GM12801 (cell line): Measurements from ENCODE around the gene RAD51B.

Experiments
- TF ChIP-seq, protein P1 (sequence below): IDR thresholded peaks from one replicate; pipeline ENCODE4 v1.5.1; 2011; ENCODE audit warnings: control low read depth; ENCODE audit not compliant: insufficient read length; ENCODE audit errors: extremely low read depth

RAD51B gene

DNA sequence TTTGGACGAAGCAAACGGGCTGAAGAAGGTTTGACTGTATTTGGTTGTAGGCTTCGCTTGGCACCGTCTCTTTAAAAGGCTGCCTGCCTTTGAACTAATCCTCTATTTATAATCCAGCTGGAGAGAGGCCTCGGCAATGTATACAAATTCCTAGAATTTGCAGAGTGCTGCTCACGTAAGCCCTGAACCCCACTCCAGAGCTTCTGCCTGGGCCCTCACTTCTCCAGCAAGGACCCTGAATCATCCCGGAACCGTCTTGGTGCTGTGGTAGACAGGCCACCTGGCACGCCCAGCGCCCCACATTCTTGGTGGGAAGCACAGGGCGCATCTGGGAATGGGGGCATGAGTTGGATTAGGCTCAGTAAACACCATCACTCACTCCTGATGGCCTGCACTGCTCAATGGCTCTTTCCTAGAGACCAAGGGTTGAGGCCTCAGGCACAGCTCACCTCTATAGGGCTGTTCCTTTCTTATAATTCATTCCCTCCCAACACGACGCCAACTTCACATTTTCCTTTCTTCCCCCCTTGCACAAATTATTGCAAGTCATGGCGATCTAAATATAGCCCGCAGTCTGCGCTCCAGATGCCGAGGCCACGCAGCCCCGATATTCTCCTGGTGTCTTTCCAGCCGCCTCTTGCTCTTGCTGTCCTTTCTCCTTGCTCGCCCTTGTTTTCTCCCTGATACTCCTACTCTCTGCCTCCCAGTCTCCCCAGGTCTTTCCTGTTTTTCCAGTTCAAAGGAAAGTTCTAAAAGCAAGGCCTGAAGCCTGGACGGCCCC is 832.3 kb downstream of the RAD51B start:
- TF ChIP-seq, protein P1, sequence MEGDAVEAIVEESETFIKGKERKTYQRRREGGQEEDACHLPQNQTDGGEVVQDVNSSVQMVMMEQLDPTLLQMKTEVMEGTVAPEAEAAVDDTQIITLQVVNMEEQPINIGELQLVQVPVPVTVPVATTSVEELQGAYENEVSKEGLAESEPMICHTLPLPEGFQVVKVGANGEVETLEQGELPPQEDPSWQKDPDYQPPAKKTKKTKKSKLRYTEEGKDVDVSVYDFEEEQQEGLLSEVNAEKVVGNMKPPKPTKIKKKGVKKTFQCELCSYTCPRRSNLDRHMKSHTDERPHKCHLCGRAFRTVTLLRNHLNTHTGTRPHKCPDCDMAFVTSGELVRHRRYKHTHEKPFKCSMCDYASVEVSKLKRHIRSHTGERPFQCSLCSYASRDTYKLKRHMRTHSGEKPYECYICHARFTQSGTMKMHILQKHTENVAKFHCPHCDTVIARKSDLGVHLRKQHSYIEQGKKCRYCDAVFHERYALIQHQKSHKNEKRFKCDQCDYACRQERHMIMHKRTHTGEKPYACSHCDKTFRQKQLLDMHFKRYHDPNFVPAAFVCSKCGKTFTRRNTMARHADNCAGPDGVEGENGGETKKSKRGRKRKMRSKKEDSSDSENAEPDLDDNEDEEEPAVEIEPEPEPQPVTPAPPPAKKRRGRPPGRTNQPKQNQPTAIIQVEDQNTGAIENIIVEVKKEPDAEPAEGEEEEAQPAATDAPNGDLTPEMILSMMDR = no peak

DNA sequence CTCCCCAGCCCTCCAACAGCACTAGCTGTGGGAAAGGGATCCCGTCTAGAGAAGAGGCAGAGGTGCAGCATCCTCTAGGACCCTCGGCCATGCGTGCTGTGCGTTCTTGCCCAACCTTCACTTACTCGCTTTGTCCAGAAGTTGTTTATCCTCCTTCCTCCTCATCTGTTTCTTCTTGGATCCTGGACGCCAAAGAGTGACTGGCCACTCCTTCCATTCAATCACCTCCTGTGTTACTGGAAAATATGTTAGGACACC is 832.8 kb downstream of the RAD51B start:
- TF ChIP-seq, protein P1 = no peak

DNA sequence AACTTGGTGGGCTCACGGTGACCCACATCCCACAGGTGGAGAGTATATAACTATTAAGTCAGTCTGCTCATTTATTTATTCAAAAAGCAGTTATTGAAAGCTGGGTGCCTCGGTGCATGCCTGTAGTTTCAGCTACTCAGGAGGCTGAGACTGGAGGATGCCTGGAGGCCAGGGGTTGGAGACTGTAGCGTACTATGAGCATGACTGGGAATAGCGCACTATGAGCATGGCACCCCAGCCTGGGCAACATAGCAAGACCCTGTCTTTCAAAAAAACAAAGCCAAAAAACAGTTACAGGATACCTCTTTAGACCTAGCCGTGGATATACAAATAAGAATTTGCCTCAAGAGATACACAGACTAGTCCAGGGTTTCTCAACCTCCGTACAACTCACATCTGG is 833.5 kb downstream of the RAD51B start:
- TF ChIP-seq, protein P1 = no peak

DNA sequence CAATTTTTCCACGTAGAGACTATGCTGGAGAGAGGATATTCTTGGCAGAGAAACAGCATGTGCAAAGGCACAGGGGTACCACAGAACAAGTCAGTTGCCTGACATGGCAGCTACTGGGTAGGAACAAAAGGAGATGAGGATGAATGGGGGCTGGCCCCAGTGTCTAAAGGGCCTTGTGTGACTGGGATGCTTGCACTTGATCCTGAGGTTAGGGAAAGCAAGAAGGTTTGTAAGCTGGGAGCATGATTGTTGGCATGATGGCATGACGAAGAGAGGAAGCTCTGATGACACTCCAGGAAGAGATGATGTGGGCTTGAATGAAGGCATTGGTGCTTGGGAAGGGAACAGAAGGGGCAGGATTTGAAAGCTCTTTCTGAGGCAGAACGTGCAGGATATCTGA is 834.2 kb downstream of the RAD51B start:
- TF ChIP-seq, protein P1 = no peak

DNA sequence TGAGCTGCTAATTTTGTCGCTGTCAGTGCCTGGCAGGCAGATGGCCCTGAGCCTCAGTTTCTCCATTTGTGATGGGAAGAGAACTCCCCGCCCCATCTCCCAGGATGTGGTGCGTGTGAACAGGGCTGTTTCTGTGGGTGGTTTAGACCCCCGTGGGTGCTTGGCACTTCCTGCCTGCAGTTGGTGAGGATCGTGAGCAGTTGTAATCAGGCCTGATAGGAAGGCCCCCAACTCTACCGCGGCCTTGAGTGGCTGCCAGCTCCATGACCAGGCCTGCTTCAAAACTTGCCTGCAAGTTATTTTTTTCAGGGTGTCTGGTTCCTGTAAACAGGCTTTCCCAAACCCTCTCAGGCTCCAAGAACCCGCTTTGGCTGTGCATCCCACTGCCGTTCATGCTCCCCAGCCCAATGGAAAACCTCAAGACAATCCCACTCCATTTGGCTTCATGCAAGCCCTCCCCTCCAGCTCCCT is 834.9 kb downstream of the RAD51B start:
- TF ChIP-seq, protein P1 = no peak

DNA sequence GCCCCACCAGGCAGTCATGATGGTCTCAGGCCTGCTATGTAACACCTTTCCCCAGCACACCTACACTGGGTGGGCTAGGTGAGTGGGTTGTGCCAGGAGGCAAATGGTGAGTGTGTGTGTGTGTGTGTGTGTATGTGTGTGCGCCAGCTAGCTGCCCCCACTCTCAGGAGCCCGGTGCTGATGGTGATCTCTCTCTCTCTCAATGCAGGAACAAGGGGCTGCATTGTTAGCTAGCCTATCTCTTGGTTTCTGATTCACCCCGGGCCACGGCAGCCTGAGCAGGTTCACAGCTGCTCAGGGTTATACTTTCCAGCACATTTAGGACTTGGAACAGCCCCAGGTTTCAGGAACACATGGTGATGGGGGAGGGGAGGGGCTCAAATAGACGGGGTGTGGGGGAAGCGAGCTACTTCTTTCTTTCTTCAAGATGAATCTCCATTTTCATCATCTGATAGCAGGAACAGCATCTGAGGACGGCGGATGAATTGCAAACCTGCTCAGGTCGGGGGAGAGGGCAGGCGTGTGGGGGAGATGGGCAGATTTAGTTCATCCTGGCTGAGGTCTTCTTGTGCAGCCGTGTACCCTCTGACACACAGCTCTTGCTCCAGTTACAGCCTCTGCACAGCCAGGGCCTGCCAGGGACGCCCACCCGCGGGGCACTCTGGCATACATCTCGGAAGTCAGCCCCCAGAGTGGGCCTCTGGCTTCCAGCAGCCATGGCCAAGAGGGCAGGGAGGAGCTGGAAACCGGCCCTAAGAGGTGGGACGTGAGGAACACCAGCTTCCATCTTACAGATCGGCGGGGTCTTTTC is 835.6 kb downstream of the RAD51B start:
- TF ChIP-seq, protein P1 = no peak

DNA sequence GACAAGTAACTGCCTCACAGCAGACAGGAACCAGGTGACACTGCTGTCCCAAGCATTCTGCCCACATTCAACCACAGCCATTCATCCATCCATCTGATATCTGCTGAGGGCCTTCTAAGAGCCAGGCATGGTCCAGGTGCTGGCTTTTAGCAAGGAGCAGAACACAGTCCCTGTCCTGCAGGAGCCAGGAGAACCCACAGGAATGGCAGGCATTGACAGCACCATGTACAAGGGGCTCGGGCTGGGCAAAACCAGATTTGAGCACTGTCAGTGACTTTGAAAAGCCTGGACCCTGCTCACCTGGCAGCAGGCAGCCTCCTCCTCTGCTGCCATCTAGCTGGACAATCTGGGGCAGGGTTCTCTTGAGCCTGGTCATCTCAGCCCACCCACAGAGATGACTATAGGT is 836.3 kb downstream of the RAD51B start:
- TF ChIP-seq, protein P1 = no peak
